GM18870 (cell line): ENCODE measurements around the gene AMACR.
"Not testable (repeated sequence)": the region's sequence is repeated elsewhere in the genome, so short reads cannot be mapped to it uniquely, and the experiment has no call there.

ENCODE experiments used
- ATAC-seq: cut with Tn5 transposase; IDR thresholded peaks from one replicate; pipeline ENCODE4 v1.9.1; 2021; ENCODE audit warnings: moderate library complexity; ENCODE audit not compliant: unreplicated experiment

The AMACR gene

DNA sequence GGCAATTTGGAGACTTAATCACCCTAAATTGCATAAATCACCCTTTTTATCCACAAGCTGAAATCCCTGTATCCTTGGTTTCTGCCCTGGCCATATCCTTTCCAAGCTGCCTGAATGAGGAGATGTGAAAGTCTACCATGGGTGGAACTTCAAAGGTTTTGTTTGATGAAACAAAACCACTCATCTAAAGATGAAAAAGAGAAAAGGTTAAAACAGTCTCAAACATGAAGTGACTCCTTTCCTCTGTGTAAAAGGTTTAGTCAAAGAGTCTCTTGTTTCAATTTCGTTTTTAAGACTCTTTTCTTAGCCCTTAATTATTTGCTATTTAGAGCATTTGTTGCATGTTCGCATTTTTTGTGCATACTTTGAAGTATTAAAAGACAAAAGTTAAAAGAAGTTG lies 34.6 kb downstream of the AMACR start:
- peak; percentile 75 for ATAC-seq

DNA sequence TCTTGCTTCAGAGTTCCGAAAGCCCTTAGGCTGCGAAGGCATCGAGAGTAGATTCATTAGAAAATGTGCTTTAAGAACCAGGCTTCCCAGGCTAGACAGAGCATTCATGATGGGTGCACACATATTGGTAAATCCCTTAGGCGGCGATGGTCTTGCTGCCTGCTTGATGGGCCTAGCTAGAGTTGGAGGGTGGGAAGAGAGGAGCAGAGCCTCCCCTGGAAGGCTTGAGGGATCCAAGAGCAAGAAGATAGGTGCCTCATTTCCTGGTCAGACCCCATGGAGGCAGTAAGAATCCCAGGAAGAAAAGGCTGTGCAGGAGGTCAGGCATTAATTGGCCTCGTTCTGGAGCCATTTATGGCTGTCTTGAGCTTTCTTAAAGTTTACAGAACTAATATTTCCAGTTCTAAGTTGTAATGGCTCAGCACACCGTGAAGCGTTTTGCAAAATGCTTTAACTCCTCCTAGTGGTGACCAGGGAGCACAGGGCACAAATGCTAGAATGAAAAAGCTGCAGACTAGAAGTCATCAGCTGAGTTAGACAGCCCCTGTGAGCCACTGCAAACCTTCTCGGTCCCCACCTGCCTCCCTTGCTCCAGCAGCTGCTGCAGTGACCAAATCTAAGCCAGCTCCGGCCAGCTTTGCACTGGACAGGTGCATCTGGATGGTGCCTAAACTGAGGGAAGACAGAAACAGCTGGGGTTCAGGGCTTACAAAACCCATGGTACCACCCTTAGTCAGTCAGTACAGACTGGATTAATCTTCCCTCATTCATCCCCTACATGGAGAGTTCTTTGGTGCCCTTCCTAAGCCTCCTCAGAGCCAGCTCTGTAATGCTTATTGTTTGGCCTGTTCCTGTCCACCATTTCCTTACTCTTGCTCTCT lies 38.0 kb downstream of the AMACR start:
- ATAC-seq: peak; percentile 66

DNA sequence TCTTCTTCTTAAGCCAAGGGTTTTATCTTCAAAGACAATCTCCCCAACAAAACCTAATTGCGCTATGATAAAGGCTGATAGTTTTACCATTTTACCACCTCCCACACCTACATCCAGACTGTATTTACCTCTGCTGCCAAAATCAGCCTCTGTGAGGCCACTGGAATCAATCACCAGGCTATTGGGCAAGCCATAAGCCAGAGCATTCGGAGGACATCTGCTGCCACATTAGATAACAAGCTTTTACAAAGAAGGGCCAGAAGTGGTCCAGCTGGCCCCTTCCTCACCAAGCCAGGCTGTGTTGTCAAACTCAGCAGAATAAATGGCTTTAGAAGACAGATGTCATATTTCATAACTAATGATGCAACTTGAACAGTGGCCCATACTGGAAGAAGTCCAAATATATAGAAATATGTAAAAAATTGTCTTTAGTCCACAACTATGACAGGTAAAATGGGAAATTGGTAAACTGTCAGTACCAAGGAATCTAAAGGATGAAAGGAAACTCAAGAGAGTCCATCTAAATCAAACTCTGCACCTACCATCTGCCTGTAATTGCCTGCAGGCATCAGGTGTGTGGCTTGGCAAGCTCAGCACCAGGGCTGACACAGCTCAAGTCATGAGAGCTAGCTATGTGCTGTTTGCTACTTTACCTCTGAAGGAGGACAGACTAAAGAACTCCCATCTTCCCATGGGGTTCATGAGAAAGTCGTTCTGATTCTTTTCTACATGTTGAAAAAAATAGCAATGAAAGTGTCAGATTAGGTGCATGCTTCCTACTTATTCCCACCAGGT lies 39.4 kb downstream of the AMACR start:
- no peak for ATAC-seq

DNA sequence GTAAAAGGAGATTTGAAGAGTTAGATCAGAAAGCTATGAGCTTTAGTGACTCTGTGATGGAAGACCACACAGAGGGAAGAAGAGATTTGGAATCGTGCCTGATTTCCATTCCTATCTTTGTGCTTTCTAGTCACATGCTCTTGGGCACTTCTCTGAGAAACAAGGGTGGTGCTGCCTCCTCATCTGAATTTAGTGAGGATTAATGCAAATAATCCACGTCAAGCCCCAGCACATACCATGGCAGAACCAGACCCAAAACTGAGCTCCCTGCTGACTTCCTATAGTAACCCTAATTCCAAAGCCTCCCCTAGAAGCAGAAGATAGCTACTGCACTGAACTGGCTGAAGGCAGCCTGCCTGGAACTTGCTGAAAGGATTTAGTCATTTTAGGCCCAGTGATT lies 41.0 kb downstream of the AMACR start:
- ATAC-seq: no peak

DNA sequence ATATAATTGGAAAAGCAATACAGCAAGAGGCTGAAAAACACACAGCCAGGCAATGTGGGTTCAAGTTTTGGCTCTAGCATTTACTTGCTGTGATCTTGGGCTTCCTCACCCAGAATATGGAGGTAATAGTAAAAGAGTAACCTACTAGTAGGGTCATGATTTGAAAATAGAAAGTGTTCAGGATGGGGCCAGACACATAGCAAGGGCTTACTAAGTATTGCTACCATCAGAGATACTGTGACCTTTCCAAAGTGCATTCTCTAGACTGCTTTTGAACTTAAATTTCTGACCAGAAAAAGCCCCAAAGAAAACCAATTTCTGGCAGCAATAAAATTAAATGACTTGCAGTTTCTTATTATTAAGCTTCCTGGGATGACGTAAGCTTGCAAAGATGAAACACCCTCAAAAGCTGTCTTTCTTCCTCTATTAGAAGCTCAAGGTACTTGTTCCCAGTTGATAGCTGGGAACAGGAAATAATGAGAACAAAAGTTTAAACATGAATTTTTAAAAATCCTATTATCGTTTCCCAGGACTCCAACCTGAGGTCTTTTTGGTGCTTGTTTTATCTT lies 43.6 kb downstream of the AMACR start:
- peak; percentile 43 for ATAC-seq

DNA sequence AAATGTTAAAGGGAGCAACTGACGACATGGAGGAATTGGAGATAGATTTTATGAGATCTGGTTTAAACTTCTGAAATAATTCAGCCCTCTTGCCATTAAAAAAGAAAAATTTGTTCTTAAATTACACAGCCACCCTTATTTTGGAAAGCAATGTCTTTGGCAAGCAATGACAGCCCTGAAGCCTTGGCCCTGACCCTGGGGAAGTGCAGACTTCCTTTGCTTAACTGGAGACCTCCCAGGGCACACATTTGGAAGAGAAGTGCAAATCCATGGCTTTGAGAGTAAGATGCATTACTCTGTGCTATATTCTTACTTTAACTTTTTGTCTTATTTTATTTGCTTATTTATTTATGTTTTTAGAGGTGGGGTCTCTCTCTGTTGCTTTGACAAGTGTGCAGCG lies 49.7 kb downstream of the AMACR start:
- no peak for ATAC-seq

DNA sequence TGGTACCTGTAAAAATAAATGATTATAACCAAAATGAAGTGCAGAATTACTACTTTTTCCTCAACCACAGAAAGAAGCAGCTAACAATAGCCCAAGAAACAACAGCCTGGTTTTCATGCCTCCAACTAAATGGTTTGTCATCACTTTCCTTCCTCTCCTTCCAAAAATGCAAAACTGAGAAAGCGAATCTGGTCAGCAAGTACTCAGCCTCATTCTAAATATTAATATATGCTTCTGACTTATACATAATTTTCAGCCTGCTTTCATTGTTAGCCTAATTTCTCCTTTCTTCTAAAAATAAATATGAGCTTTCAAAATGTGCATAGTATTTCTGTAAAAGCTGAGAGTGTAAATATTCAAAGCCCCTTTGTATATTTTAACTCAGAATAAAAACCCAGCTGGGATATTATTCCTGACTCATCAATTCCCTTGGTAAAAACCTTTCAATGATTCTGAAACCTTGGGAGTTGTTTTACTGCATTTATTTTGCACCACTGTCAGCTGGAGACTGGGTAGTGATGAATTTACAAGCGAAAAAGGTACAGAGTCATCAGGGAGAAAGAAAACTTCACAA lies 50.2 kb downstream of the AMACR start:
- ATAC-seq: no peak

DNA sequence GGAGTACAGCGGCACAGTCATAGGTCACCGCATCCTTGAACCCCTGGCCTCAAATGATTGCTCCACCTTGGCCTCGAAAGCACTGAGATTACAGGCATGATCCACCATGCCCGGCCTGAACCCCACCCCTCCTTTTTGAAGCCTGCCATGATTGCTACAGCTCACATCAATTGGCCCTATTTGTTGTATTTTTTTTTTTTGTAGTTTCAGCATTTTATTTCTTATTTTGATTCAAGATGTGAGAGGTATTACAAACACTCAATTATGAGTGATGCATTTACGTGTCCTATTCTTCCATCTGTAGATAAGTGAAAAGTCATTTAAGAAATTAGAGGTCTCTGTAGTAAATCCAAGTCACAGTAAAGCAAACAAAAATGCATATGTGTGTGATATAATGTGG lies 55.7 kb downstream of the AMACR start:
- not testable (repeated sequence) for ATAC-seq

DNA sequence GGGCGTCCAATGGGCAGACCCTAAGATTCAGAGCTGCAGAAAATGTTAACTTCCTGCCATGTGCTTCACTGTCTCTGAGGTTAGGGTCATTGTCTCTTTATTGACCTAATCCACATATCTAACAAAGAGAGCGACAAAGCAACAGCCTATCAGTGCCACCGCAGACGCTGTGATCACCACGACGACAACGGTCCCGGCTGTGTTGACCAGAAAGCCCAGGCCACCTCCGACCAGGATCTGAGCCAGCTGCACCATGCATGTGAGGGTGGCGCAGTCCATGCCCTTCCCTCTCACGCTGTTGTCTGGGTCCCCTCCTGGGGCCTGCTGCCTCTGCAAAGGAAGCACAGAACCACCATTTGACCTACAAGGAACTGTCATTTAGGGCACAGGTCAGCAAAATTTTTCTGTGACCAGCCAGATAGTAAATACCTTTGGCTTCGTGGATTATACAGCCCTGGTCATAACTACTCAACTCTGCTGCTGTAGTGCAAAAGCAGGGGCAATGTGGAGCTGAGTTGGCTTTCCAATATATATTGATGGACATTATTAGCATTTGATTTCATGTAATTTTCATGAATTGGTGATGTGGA lies 63.2 kb downstream of the AMACR start:
- no peak for ATAC-seq

DNA sequence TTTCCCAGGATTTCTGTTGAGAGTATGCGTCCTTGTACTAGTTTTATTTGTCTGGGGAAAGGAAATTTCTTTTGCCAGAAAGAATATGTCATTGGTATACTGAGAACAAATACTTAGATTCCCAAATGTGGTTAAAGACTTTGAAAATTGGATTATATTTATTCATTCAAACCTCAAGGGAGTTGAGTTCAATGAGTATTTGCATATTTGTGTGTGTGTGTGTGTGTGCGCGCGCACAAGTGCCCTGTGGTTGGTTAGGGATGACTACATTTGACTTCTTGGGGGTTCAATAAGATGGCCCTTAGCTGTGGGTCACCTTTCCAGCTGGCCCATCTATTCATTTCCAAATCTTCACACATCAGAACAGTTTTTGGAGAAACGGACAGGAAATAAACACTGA lies 66.8 kb downstream of the AMACR start:
- ATAC-seq: no peak

DNA sequence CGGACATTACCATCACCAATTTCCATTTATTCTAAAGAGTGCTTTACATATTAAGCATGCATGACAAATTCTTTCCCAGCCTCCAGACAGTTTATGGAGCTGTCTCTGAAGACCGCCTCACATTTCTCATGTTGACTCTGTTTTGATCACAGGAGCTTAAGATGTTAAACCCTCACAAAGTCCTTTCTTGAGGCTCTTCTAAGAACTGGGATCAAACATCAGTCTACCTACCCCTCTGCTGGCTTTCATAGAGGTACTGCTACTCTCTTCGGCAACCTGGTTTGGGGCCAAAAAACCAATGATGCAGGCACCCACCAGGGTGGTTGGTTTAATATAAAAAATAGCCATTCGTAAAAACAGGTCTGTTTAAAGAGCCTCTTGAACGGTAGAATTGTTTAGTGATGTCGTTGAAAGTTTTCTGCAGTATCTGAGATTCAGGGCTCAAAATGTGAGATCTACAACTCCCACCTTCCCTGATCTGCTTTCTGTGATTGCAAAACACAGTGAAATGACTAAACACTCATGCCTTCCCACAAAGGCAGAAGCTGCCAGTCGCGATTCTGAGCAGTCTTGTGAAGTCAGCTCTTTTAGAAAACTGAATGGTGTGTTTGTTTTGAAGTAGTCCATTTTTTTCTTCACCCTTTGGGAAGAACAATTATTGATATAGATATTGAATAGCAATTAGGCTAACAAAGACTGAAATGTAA lies 68.1 kb downstream of the AMACR start:
- ATAC-seq: no peak

DNA sequence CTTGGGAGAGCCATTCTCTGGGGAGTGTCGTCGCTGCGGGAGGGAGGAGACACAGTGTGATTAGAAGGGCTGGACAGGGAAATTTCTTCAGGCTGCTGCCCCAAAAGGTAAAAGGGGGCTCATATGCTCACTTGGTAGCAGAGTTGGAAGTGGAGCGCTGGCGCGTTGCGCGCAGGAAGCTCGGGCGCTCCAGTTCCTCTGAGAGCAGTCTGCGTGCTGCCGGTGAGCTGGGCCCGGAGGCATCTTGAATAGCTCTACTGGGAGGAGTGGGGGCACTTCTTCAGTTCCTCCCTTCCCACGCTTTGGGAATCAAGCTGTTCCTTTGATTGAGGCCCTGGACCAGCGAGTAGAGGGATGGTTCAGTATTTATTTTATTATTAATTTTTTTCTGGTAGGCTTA lies 69.0 kb downstream of the AMACR start:
- no peak for ATAC-seq

DNA sequence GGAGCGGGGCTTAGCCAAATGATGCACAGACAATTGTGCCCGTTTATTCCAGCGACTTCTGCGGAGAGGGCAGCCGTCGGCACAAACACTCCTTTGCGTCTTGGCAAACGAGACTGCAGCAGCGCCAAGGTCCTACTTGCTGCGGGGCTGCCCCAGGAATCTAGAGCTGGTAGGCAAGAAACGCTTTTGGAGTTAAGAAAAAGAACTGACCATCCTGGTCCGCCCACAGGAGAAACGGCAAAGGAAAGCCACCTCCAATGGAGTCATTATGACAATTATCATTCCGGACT lies 69.4 kb downstream of the AMACR start:
- no peak for ATAC-seq

DNA sequence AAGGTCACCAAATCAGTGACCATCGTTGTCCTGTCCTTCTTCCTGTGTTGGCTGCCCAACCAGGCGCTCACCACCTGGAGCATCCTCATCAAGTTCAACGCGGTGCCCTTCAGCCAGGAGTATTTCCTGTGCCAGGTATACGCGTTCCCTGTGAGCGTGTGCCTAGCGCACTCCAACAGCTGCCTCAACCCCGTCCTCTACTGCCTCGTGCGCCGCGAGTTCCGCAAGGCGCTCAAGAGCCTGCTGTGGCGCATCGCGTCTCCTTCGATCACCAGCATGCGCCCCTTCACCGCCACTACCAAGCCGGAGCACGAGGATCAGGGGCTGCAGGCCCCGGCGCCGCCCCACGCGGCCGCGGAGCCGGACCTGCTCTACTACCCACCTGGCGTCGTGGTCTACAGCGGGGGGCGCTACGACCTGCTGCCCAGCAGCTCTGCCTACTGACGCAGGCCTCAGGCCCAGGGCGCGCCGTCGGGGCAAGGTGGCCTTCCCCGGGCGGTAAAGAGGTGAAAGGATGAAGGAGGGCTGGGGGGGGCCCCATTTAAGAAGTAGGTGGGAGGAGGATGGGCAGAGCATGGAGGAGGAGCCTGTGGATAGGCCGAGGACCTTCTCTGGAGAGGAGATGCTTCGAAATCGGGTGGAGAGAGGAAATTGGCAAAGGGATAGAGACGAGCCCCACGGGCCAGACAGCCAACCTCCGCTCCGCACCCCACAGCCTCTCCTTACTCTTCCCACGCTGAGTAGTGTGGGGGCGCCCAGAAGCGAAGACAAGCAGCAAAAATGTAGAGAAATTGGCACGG lies 69.9 kb downstream of the AMACR start:
- no peak for ATAC-seq

DNA sequence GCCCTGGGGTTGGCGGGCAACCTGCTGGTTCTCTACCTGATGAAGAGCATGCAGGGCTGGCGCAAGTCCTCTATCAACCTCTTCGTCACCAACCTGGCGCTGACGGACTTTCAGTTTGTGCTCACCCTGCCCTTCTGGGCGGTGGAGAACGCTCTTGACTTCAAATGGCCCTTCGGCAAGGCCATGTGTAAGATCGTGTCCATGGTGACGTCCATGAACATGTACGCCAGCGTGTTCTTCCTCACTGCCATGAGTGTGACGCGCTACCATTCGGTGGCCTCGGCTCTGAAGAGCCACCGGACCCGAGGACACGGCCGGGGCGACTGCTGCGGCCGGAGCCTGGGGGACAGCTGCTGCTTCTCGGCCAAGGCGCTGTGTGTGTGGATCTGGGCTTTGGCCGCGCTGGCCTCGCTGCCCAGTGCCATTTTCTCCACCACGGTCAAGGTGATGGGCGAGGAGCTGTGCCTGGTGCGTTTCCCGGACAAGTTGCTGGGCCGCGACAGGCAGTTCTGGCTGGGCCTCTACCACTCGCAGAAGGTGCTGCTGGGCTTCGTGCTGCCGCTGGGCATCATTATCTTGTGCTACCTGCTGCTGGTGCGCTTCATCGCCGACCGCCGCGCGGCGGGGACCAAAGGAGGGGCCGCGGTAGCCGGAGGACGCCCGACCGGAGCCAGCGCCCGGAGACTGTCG lies 70.7 kb downstream of the AMACR start:
- ATAC-seq: no peak

DNA sequence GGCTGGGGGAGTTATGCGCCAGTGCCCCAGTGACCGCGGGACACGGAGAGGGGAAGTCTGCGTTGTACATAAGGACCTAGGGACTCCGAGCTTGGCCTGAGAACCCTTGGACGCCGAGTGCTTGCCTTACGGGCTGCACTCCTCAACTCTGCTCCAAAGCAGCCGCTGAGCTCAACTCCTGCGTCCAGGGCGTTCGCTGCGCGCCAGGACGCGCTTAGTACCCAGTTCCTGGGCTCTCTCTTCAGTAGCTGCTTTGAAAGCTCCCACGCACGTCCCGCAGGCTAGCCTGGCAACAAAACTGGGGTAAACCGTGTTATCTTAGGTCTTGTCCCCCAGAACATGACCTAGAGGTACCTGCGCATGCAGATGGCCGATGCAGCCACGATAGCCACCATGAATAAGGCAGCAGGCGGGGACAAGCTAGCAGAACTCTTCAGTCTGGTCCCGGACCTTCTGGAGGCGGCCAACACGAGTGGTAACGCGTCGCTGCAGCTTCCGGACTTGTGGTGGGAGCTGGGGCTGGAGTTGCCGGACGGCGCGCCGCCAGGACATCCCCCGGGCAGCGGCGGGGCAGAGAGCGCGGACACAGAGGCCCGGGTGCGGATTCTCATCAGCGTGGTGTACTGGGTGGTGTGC lies 71.4 kb downstream of the AMACR start, which contains the start of gene RXFP3:
RXFP3 (plus strand) TSS at position 6 of the 636 bp plus-strand sequence; CDS start at position 361, 355 bp downstream.
- no peak for ATAC-seq
